HG02642 (cell line): ENCODE data around the gene TTYH3.
"Not testable (repeated sequence)": the region's sequence is repeated elsewhere in the genome, so short reads cannot be mapped to it uniquely, and the experiment has no call there.

Source experiments
- ATAC-seq: cut with Tn5 transposase; IDR thresholded peaks from one replicate; pipeline ENCODE4 v1.9.1; 2021; ENCODE audit warnings: mild to moderate bottlenecking; ENCODE audit not compliant: unreplicated experiment, poor library complexity

TTYH3 gene, protein sequence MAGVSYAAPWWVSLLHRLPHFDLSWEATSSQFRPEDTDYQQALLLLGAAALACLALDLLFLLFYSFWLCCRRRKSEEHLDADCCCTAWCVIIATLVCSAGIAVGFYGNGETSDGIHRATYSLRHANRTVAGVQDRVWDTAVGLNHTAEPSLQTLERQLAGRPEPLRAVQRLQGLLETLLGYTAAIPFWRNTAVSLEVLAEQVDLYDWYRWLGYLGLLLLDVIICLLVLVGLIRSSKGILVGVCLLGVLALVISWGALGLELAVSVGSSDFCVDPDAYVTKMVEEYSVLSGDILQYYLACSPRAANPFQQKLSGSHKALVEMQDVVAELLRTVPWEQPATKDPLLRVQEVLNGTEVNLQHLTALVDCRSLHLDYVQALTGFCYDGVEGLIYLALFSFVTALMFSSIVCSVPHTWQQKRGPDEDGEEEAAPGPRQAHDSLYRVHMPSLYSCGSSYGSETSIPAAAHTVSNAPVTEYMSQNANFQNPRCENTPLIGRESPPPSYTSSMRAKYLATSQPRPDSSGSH

DNA sequence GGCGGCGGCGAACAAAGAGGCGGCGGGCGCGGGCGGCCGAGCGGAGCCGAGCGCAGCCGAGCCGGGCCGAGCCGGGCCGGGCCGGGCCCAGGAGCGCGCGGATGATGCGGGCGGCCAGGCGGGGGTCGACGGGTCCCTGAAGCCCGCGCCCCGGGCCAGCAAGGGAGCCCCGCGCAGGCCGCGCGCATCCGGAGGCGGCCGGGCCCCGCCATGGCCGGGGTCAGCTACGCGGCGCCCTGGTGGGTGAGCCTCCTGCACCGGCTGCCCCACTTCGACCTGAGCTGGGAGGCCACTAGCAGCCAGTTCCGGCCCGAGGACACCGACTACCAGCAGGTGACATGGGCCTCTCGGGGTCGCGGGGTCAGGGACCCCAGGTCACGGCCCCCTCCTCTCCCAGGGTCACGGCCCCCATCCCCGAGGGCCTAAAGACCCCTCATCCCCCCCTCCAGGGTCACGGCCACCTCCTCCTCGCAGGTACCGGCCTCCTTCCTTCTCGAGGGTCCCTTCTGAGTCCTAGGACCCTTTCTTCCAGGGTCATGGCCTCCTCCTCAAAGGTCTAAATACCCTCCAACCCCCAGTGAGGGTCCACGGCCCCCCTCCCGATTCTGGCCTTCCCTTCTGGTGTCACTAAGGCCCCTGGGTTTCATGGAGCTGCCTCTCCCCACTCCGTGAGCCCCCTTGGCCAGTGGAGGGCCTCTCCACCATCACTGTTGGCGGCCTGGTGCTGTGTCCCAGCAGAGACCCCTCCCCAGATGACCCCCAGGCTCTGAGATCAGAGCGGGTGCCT, at the start of gene TTYH3:
Gene TTYH3 (plus strand): TSS at position 41 of the 787 bp plus-strand sequence. CDS start 170 bp downstream, at position 211.
- peak; percentile 49 for ATAC-seq

GRCh38 chr7:2582006-2582735, 49.6 kb upstream of the TTYH3 start:
- ATAC-seq, result no peak

DNA sequence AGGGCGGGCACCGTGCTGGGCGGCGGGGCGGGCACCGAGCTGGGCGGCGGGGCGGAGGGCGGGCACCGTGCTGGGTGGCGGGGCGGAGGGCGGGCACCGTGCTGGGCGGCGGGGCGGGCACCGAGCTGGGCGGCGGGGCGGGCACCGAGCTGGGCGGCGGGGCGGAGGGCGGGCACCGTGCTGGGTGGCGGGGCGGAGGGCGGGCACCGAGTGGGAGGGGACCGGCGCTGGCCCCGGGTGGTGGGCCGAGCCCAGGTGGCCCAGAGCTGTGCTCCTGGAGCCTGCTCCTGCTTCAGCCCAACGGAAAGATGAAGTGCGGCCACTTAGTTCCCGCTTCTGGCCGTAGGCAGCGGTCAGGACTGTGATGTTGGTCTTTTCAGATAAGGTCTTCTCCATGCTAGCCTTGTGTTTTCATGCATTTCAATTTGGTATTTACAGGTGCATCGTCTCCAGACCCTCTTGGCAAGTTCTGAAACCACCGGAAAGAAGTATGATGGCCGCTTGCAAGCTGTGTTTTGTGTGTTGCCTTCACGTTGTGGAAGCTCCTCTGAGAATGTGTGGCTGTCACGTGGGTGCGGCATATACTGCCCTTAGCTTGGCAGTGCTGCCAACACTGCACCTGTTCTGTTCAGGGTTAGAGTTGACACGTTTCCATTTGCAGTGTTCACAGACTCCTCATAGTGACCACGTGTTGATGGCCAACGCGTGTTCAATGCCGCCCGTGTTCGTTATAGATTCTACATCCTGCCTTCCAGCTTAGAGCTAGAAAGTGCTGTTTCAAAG, 47.8 kb upstream of the TTYH3 start:
- ATAC-seq, result no peak

DNA sequence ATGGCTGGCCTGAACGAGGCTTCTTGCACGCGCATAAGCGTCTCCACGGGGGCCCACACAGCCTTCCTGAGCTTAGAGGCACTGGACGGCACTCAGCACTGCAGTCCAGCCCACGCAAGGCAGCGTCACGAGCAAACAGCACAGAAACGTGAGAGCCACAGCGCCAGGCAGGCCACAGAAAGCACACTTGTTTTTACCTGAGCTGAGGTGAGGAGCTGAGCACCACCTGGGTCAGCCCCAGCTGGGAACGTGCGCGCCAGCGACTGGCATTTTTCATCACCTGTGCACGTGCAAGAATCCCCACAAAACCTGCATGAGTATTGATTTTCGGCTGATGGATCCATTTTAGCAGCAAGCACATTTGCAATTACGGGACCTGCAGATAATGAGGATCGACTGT, 46.3 kb upstream of the TTYH3 start:
- ATAC-seq, result no peak

GRCh38 chr7:2586326-2587020, 45.3 kb upstream of the TTYH3 start:
- ATAC-seq, result no peak

DNA sequence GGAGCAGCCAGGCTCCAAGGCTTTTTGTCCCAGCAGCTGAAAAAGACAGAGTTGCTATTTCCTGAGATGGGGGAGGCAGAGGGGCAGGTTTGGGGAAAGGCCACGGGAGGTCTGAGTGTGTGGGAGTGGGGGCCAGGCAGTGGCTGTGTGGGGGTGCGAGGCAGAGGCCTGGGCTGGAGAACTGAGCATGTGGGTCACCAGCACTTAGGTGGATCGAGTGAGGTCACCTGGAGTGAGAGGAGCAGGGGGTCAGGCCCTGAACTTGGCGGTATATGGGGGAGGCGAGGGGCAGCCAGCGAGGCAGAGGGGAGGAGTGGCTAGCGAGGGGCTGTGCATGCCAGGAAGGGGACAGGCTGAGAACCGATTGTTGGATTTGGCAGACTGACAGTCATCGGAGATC, 44.7 kb upstream of the TTYH3 start:
- ATAC-seq, result no peak

DNA sequence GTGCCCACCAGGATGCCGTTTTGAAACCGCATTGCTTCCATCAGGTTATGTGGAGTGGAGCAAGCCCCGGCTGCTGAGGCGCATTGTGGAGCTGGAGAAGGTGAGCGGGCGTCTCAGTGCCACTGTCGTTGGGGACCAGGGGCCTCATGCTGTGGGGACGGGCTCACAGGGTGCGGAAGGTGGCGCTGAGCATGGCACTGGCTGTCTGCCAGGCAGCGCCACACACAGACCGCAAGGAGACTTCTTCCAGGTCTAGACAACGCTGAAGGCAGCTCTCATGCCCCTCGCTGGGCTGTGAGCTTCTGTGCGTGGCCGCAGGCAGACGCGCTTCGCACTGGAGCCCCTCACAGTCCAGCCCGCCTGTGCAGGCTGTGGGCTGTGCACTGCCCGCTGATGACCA, 44.0 kb upstream of the TTYH3 start:
- no peak for ATAC-seq

DNA sequence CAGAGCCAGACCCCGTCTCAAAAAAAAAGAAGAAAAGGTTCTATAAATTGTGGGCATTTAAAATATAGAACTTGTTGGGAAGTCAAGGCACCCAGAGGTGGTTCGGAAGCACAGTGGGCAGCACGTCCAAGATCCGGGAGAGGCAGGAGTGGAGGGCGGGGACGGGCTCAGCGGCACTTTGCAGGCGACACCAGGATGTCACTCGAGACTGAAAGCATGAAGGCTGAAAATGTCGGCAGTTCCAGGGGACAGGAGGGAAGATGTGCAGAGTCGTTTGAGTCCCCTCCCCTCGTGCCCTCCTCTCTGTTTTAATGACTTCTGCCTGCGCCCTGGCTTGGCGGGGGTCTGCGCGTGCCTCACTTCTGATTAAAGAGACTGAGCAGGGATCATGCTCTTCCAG, 42.4 kb upstream of the TTYH3 start:
- ATAC-seq, result no peak

DNA sequence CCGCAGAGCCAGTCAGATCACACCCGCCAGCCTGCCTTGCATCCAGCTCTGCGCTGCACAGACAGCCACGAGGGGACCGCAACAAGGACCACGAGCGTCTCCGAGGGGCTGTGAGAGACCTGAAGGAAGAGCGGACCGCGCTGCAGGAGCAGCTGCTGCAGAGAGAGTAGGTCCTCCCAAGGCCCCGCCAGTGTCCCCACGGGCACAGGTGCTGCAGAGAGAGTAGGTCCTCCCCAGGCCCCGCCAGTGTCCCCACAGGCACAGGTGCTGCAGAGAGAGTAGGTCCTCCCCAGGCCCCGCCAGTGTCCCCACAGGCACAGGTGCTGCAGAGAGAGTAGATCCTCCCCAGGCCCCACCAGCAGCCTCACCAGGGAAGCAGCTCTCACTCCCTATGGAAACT, 41.8 kb upstream of the TTYH3 start:
- ATAC-seq, result not testable (repeated sequence)

- no peak for ATAC-seq
Observed at GRCh38 chr7:2592375-2592865, 39.4 kb upstream of the TTYH3 start.

DNA sequence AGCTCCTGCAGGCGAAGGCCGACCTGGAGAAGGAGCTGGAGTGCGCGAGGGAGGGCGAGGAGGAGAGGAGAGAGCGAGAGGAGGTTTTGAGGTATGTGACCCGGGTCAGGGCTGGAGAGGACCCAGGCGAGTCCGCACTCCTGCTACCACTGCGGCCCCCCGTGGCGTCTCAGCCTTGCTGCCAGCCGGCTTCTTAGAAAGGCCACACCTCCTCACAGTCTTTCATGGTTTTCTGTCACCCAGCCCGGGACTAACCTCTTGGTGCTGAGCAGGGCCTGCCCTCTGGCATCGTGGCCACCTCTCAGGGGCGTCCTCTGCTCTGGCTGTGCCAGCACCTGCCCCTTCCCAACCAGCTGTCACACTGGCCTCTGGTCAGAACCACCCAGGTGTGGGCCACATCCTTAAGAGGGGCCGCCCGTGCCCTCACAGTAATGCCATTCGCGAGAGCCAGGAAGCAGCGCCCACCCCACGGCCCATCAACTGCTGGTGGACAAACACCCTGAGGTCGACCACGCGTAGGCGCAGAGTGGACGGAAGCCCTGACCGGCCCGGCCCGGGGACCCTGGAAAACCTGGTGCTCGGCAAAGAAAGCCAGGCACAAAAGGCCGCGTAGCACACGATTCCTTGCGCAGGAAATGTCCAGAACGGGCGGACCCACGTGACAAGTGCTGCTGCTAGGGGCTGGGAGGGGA, 38.6 kb upstream of the TTYH3 start:
- ATAC-seq, result no peak

DNA sequence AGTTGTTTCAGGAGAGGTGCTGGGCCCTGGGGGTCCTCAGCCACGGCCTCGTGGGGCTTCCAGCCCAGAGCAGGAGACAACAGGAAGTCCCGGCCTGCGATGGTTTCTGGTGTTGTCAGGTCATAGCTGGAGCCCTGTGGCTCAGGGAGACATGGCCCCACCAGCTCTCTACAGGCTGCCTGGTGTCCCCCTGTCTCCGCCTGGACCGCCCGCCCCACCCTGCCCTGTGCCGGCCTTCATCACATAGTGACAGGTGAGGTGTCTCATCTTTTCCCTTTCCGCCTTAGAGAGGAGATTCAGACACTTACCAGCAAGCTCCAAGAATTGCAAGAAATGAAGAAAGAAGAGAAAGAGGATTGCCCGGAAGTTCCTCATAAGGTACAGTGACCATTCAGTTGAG, 37.2 kb upstream of the TTYH3 start:
- ATAC-seq, result no peak

GRCh38 chr7:2595258-2595860, 36.4 kb upstream of the TTYH3 start:
- ATAC-seq, result no peak

DNA sequence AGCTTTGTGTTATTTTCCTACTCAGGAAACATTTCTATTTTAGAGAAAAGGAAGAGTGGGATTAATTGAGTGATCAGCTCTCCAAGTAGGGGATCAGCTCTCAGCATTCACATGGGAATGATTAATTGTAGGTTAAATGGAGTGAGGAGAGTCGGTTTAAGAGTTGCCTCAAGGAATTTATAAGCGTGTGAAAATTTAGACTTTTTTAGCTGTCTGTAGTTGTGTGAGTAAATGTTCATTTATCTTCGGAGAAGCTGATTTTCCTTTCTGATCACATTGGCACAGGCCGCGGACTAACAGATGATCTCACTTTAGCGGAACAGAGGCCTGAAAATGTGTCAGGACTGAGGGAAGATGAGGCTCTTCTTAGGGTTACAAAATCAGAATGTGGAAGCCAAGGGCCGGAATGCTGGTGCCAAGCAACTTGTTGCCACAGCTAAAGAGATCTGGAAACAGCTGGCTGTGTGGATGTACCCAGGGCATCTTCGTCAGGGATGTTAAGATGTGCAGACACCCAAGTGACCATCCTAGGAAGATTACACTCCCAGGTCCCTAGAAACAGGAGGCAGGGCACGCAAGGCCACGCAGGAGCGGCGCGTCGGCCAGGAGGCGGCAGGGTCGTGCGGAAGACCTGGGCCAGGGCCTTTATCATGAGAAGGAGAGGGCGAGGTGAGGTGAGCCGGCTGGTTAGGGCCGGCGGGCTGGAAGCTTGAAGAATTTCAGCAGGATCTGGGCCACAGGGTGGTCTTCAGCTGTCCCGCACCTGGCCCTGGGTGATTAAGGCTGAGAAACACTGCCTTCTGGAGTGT, 35.1 kb upstream of the TTYH3 start:
- ATAC-seq, result no peak

GRCh38 chr7:2597273-2597640, 34.5 kb upstream of the TTYH3 start:
- no peak for ATAC-seq

GRCh38 chr7:2598154-2598823, 33.5 kb upstream of the TTYH3 start:
- no peak for ATAC-seq

DNA sequence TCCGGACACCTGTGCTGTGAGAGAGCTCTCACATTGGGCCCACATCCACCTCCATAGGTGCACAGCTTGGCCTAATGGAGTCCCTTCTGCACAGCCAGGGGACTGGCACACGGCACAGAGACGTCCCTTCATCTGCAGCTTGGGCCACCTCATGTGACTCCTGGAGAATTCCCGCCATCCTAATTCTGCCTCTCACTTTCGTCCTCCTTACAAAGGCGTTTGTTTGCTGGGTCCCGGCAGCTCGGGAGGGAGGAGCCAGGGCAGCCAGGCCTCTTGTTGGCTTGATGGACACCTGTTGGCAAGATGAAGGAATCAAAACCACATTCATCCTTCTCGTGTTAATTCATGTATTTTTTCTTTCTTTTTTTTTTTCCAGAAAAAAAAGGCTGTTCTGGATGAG, 30.7 kb upstream of the TTYH3 start:
- ATAC-seq, result no peak
